GM21825 (cell line): ENCODE data around the gene LGMN.
A peak's percentile ranks its signal among the peaks of the same experiment; 100 is the strongest.
"Not testable (repeated sequence)": the region's sequence is repeated elsewhere in the genome, so short reads cannot be mapped to it uniquely, and the experiment has no call there.

Source experiments
- ATAC-seq: cut with Tn5 transposase; IDR thresholded peaks from one replicate; pipeline ENCODE4 v1.9.1; 2021; ENCODE audit warnings: mild to moderate bottlenecking, moderate library complexity; ENCODE audit not compliant: unreplicated experiment

LGMN gene

GRCh38 chr14:92763666-92764631 is 15.5 kb upstream of the LGMN start:
- ATAC-seq, result not testable (repeated sequence)

- no peak for ATAC-seq
These were observed 12.0 kb upstream of the LGMN start for GRCh38 chr14:92760524-92760805.

GRCh38 chr14:92759679-92760523 is 11.5 kb upstream of the LGMN start:
- ATAC-seq, result no peak

- no peak for ATAC-seq
These were observed 10.9 kb upstream of the LGMN start for GRCh38 chr14:92759300-92759678.

GRCh38 chr14:92756446-92756845 is 8.0 kb upstream of the LGMN start:
- ATAC-seq, result no peak

- no peak for ATAC-seq
These were observed 7.1 kb upstream of the LGMN start for GRCh38 chr14:92755495-92755894.

- no peak for ATAC-seq
These were observed 6.5 kb upstream of the LGMN start for GRCh38 chr14:92754966-92755365.

GRCh38 chr14:92753250-92753649 is 4.8 kb upstream of the LGMN start:
- ATAC-seq, result no peak

GRCh38 chr14:92751819-92752218 is 3.4 kb upstream of the LGMN start:
- ATAC-seq, result no peak

- ATAC-seq, result no peak
These were observed 2.6 kb upstream of the LGMN start for GRCh38 chr14:92750994-92751400.

- ATAC-seq, result not testable (repeated sequence)
These were observed 1.8 kb upstream of the LGMN start for GRCh38 chr14:92750222-92750728.

- ATAC-seq, result peak; percentile 23
These were observed 647 bp downstream of the LGMN start for GRCh38 chr14:92747701-92748258.

GRCh38 chr14:92744198-92744597 is 4.2 kb downstream of the LGMN start:
- ATAC-seq, result no peak

- no peak for ATAC-seq
These were observed 8.0 kb downstream of the LGMN start for GRCh38 chr14:92740440-92740839.

- ATAC-seq, result no peak
These were observed 10.7 kb downstream of the LGMN start for GRCh38 chr14:92737619-92738188.

- ATAC-seq, result no peak
These were observed 11.2 kb downstream of the LGMN start for GRCh38 chr14:92737206-92737605.

GRCh38 chr14:92735344-92735743 is 13.1 kb downstream of the LGMN start:
- ATAC-seq, result no peak

- no peak for ATAC-seq
These were observed 13.8 kb downstream of the LGMN start for GRCh38 chr14:92734618-92735017.

- no peak for ATAC-seq
These were observed 15.4 kb downstream of the LGMN start for GRCh38 chr14:92733007-92733406.

- ATAC-seq, result no peak
These were observed 16.8 kb downstream of the LGMN start for GRCh38 chr14:92731622-92732115.
